ENCODE measurements around the gene SLC35F3. TPM values are rescaled to one million over a fixed set of nuclear protein-coding genes. Genes with fewer than 3 reads are reported as not detected.

The SLC35F3 gene
- polyA plus RNA-seq, 1 of the 3 experiments (the other 2 are of a cell fraction): 0.87 TPM

- Histone ChIP-seq H3K9me3 (no peaks in the 10 kb centered on the region), H3K4me3 (ENCODE audit: low read depth in 2 of 2, low read length in 1 of 2) (no peak overlapping the region), H3K27me3 (ENCODE audit: insufficient read depth) (no peaks in the 10 kb centered on the region), H3K4me1 (ENCODE audit: control insufficient read depth in 1 of 2, insufficient read depth in 2 of 2, low read depth in 1 of 2, low read length in 1 of 2) (no peaks in the 10 kb centered on the region), H3K36me3 (replicated peaks in 1 of 2; ENCODE audit: control insufficient read depth in 1 of 2, insufficient read depth in 2 of 2, low read length in 1 of 2) (no peaks in the 10 kb centered on the region), H3K79me2 (ENCODE audit: insufficient read depth) (no peaks in the 10 kb centered on the region), H3F3A (replicated peaks; ENCODE audit: insufficient read depth) (no peaks in the 10 kb centered on the region), H4K20me1 (ENCODE audit: insufficient read depth) (no peaks in the 10 kb centered on the region), H2AFZ (ENCODE audit: low read depth) (no peak overlapping the region), H3K27ac (ENCODE audit: low read depth in 2 of 2, low read length in 1 of 2) (no peak overlapping the region), H3K4me2 (no peak overlapping the region), H3K9ac (no peak overlapping the region), H3K9me2 (no peaks in the 10 kb centered on the region)
- ChIA-PET CTCF (no interaction called here), POLR2A (no interaction called here)
- no peak for TF ChIP-seq POLR2AphosphoS5 (IDR thresholded peaks at IDR 0.05; ENCODE audit: low read depth, low read length)
- no peak for TF ChIP-seq RXRA (IDR thresholded peaks at IDR 0.05; ENCODE audit: borderline replicate concordance, low read depth)
- no peak for TF ChIP-seq USF1 (IDR thresholded peaks at IDR 0.05; ENCODE audit: borderline replicate concordance, low read depth)
- no peak for TF ChIP-seq MEF2A (IDR thresholded peaks at IDR 0.05; ENCODE audit: borderline replicate concordance, low read depth)
- TF ChIP-seq TEAD4 (IDR thresholded peaks at IDR 0.05; ENCODE audit: borderline replicate concordance, insufficient read depth): no peak
- no peak for TF ChIP-seq FOSL2 (IDR thresholded peaks at IDR 0.05; ENCODE audit: borderline replicate concordance, low read depth)
- TF ChIP-seq NRF1 (IDR thresholded peaks at IDR 0.05; ENCODE audit: low read depth, low read length): no peak
- TF ChIP-seq MXI1 (IDR thresholded peaks at IDR 0.05; ENCODE audit: low read depth, low read length): no peak
- TF ChIP-seq YY1 (IDR thresholded peaks at IDR 0.05; ENCODE audit: low read depth): no peak
- TF ChIP-seq FOXJ3 (CRISPR knock-in tag; IDR thresholded peaks at IDR 0.05): no peak
- TF ChIP-seq TCF12 (IDR thresholded peaks at IDR 0.05): no peak
- no peak for TF ChIP-seq ZBTB33 (IDR thresholded peaks at IDR 0.05; ENCODE audit: borderline replicate concordance, low read depth)
- TF ChIP-seq MAX (IDR thresholded peaks at IDR 0.05; ENCODE audit: low read depth): no peak
- DNase-seq: no peak
- WGBS (ENCODE audit: low lambda C conversion rate): 34% methylated on average over 1 of the region's 1 CpG
Observed at GRCh38 chr1:233936422-233936821, 31.9 kb downstream of the SLC35F3 start.

GRCh38 chr1:233936842-233937241, 32.4 kb downstream of the SLC35F3 start:
- Histone ChIP-seq H3K4me2 (no peak overlapping the region), H3K27me3 (ENCODE audit: insufficient read depth) (no peaks in the 10 kb centered on the region), H3K27ac (ENCODE audit: low read depth in 2 of 2, low read length in 1 of 2) (no peak overlapping the region), H3K4me1 (ENCODE audit: control insufficient read depth in 1 of 2, insufficient read depth in 2 of 2, low read depth in 1 of 2, low read length in 1 of 2) (no peaks in the 10 kb centered on the region), H3K79me2 (ENCODE audit: insufficient read depth) (no peaks in the 10 kb centered on the region), H3K4me3 (ENCODE audit: low read depth in 2 of 2, low read length in 1 of 2) (no peak overlapping the region), H3F3A (replicated peaks; ENCODE audit: insufficient read depth) (no peaks in the 10 kb centered on the region), H3K9me3 (no peaks in the 10 kb centered on the region), H3K9ac (no peak overlapping the region), H4K20me1 (ENCODE audit: insufficient read depth) (no peaks in the 10 kb centered on the region), H3K9me2 (no peaks in the 10 kb centered on the region), H2AFZ (ENCODE audit: low read depth) (no peak overlapping the region), H3K36me3 (replicated peaks in 1 of 2; ENCODE audit: control insufficient read depth in 1 of 2, insufficient read depth in 2 of 2, low read length in 1 of 2) (no peaks in the 10 kb centered on the region)
- ChIA-PET CTCF (interaction anchor here (0.6 kb wide), 1 partner anchor 25 kb away, joined by 3 read pairs; no protein-coding TSS in a partner anchor), POLR2A (no interaction called here)
- TF ChIP-seq EP300 (IDR thresholded peaks at IDR 0.05; ENCODE audit: borderline replicate concordance in 1 of 2, low read depth in 1 of 2, low read length in 1 of 2) (no peak), IRF3 (IDR thresholded peaks at IDR 0.05; ENCODE audit: low read depth, low read length) (no peak), FOXM1 (IDR thresholded peaks at IDR 0.05; ENCODE audit: low read depth) (no peak), EZH2phosphoT487 (IDR thresholded peaks at IDR 0.05; ENCODE audit: borderline replicate concordance, low read depth) (no peak), CTCF (IDR thresholded peaks at IDR 0.05) (no peak), GABPA (IDR thresholded peaks at IDR 0.05; ENCODE audit: low read depth) (no peak), NRF1 (IDR thresholded peaks at IDR 0.05; ENCODE audit: low read depth, low read length) (no peak), SMC3 (IDR thresholded peaks at IDR 0.05; ENCODE audit: low read depth, low read length) (no peak), FOXJ3 (CRISPR knock-in tag; IDR thresholded peaks at IDR 0.05) (no peak), RCOR1 (IDR thresholded peaks at IDR 0.05; ENCODE audit: low read length) (no peak), YY1 (IDR thresholded peaks at IDR 0.05; ENCODE audit: low read depth) (no peak), TCF12 (IDR thresholded peaks at IDR 0.05) (no peak), TEAD4 (IDR thresholded peaks at IDR 0.05; ENCODE audit: borderline replicate concordance, insufficient read depth) (no peak), FOSL2 (IDR thresholded peaks at IDR 0.05; ENCODE audit: borderline replicate concordance, low read depth) (no peak)
- DNase-seq: no peak
- 22% methylated on average over 3 of the region's 3 CpGs for WGBS (ENCODE audit: low lambda C conversion rate)

Measured in SK-N-SH (cell line).